ENCODE data around the gene S100A6.
A peak's percentile ranks its signal among the peaks of the same experiment; 100 is the strongest.
"Not testable (repeated sequence)": the region's sequence is repeated elsewhere in the genome, so short reads cannot be mapped to it uniquely, and the experiment has no call there.

The S100A6 gene

GRCh38 chr1:153535242-153536011 is at the start of gene S100A6:
S100A6 (minus strand) TSS chr1:153535991; CDS start chr1:153535339, 652 bp downstream.
- DNase-seq (ENCODE audit: low read depth, low spot score), result no peak

- no peak for DNase-seq (ENCODE audit: low read depth, low spot score)
Observed at GRCh38 chr1:153585006-153585405, 49.2 kb upstream of the S100A6 start.

GRCh38 chr1:153583976-153584375 is 48.2 kb upstream of the S100A6 start:
- DNase-seq (ENCODE audit: low read depth, low spot score), result no peak

GRCh38 chr1:153583514-153583913 is 47.7 kb upstream of the S100A6 start:
- not testable (repeated sequence) for DNase-seq (ENCODE audit: low read depth, low spot score)

- DNase-seq (ENCODE audit: low read depth, low spot score), result not testable (repeated sequence)
Observed at GRCh38 chr1:153582836-153583235, 47.0 kb upstream of the S100A6 start.

GRCh38 chr1:153578936-153579335 is 43.1 kb upstream of the S100A6 start:
- no peak for DNase-seq (ENCODE audit: low read depth, low spot score)

- no peak for DNase-seq (ENCODE audit: low read depth, low spot score)
Observed at GRCh38 chr1:153578490-153578889, 42.7 kb upstream of the S100A6 start.

- no peak for DNase-seq (ENCODE audit: low read depth, low spot score)
Observed at GRCh38 chr1:153577624-153578051, 41.8 kb upstream of the S100A6 start.

GRCh38 chr1:153577138-153577537 is 41.3 kb upstream of the S100A6 start:
- DNase-seq (ENCODE audit: low read depth, low spot score), result no peak

- not testable (repeated sequence) for DNase-seq (ENCODE audit: low read depth, low spot score)
Observed at GRCh38 chr1:153575497-153575896, 39.7 kb upstream of the S100A6 start.

- not testable (repeated sequence) for DNase-seq (ENCODE audit: low read depth, low spot score)
Observed at GRCh38 chr1:153575081-153575491, 39.3 kb upstream of the S100A6 start.

GRCh38 chr1:153573351-153573750 is 37.6 kb upstream of the S100A6 start:
- DNase-seq (ENCODE audit: low read depth, low spot score), result no peak

GRCh38 chr1:153572569-153573015 is 36.8 kb upstream of the S100A6 start:
- DNase-seq (ENCODE audit: low read depth, low spot score), result no peak

- no peak for DNase-seq (ENCODE audit: low read depth, low spot score)
Observed at GRCh38 chr1:153571706-153572105, 35.9 kb upstream of the S100A6 start.

- DNase-seq (ENCODE audit: low read depth, low spot score), result no peak
Observed at GRCh38 chr1:153570874-153571273, 35.1 kb upstream of the S100A6 start.

GRCh38 chr1:153569465-153569864 is 33.7 kb upstream of the S100A6 start:
- no peak for DNase-seq (ENCODE audit: low read depth, low spot score)

GRCh38 chr1:153568367-153569099 is 32.7 kb upstream of the S100A6 start:
- DNase-seq (ENCODE audit: low read depth, low spot score), result peak; percentile 65

GRCh38 chr1:153567621-153568366 is 32.0 kb upstream of the S100A6 start:
- DNase-seq (ENCODE audit: low read depth, low spot score), result no peak

- DNase-seq (ENCODE audit: low read depth, low spot score), result peak; percentile 75
Observed at GRCh38 chr1:153566414-153567371, 30.9 kb upstream of the S100A6 start.

- DNase-seq (ENCODE audit: low read depth, low spot score), result no peak
Observed at GRCh38 chr1:153565529-153566374, 30.0 kb upstream of the S100A6 start, which contains the start of gene S100A2. S100A2 (minus strand) TSS chr1:153565844; CDS start chr1:153563877, 1,967 bp downstream.

All from activated naive CD8-positive, alpha-beta T cell treated with anti-CD3 and anti-CD28 coated beads, Interleukin-2, amount 50 U/mL, for 16 hours (primary cell).